ENCODE data around the gene BEGAIN. TPM values are rescaled to one million over a fixed set of nuclear protein-coding genes. Genes with fewer than 3 reads are reported as not detected.

The BEGAIN gene
- total and polyA plus RNA-seq, 10 donors = 1.8 to 10.0 (median 5.6) TPM

- peaks cover 5 to 58% (median 31%) of the 10 kb centered on the region in 6 donors for H3K4me1 ChIP-seq
- peak overlapping the region in 4 of 8 donors; percentile 28 to 79 (median 43) for H3K27ac ChIP-seq
- TF ChIP-seq POLR2AphosphoS5 (IDR thresholded peaks at IDR 0.05) (no peak), POLR2A (IDR thresholded peaks at IDR 0.05) (no peak), CTCF (IDR thresholded peaks at IDR 0.05 in 8 of 11, conservative IDR thresholded peaks at IDR 0.05 in 3 of 11) (no peak)
- no peak for DNase-seq
- WGBS, 5 donors = 70 to 95% (median 79%) methylated on average over 2 to 4 of the region's 4 CpGs
- no peaks in the 10 kb centered on the region for H3K9me3 ChIP-seq
- peaks cover 0 to 70% (median 40%) of the 10 kb centered on the region in 7 donors for H3K27me3 ChIP-seq (replicated peaks in 1 of 7)
- no peaks in the 10 kb centered on the region for H3K36me3 ChIP-seq
- H3K4me3 ChIP-seq = peak overlapping the region in 4 of 8 donors; percentile 39 to 75 (median 50)
- intact Hi-C loops (cut with DNase I; ENCODE audit: low total_unique reads) = no loop called here
Observed at GRCh38 chr14:100566586-100566985, 20.6 kb downstream of the BEGAIN start.

- H3K4me3 ChIP-seq = no peak overlapping the region
- H3K36me3 ChIP-seq = no peaks in the 10 kb centered on the region
- TF ChIP-seq CTCF (IDR thresholded peaks at IDR 0.05 in 8 of 11, conservative IDR thresholded peaks at IDR 0.05 in 3 of 11) = no peak
- H3K27ac ChIP-seq = no peak overlapping the region
- WGBS, 5 donors = 90 to 96% (median 91%) methylated on average over 8 to 11 of the region's 11 CpGs
- H3K9me3 ChIP-seq = no peaks in the 10 kb centered on the region
- peaks cover 0 to 66% (median 38%) of the 10 kb centered on the region in 7 donors for H3K27me3 ChIP-seq (replicated peaks in 1 of 7)
- intact Hi-C loops (cut with DNase I; ENCODE audit: low total_unique reads) = no loop called here
- peaks cover 5 to 53% (median 29%) of the 10 kb centered on the region in 6 donors for H3K4me1 ChIP-seq
- DNase-seq = no peak
Observed at GRCh38 chr14:100566119-100566518, 21.1 kb downstream of the BEGAIN start.

- TF ChIP-seq CTCF (IDR thresholded peaks at IDR 0.05 in 8 of 11, conservative IDR thresholded peaks at IDR 0.05 in 3 of 11) (no peak), POLR2AphosphoS5 (IDR thresholded peaks at IDR 0.05) (no peak), POLR2A (IDR thresholded peaks at IDR 0.05) (no peak)
- WGBS, 5 donors = 75 to 100% (median 95%) methylated on average over 1 to 3 of the region's 3 CpGs
Observed at GRCh38 chr14:100565650-100566049, 21.6 kb downstream of the BEGAIN start.

GRCh38 chr14:100564512-100564911 is 22.7 kb downstream of the BEGAIN start:
- Histone ChIP-seq H3K27me3 (replicated peaks in 1 of 7) (peaks cover 0 to 49% (median 36%) of the 10 kb centered on the region in 7 donors), H3K27ac (no peak overlapping the region), H3K4me3 (no peak overlapping the region), H3K9me3 (no peaks in the 10 kb centered on the region), H3K36me3 (no peaks in the 10 kb centered on the region), H3K4me1 (peaks cover 5 to 37% (median 26%) of the 10 kb centered on the region in 6 donors)
- WGBS, 5 donors = 67 to 76% (median 73%) methylated on average over 6 of the region's 6 CpGs
- intact Hi-C loops (cut with DNase I; ENCODE audit: low total_unique reads) = no loop called here
- no peak for DNase-seq
- TF ChIP-seq POLR2AphosphoS5 (IDR thresholded peaks at IDR 0.05) (no peak), POLR2A (IDR thresholded peaks at IDR 0.05) (no peak)

More at GRCh38 chr14:100565650-100566049, 21.6 kb downstream of the BEGAIN start:
- Histone ChIP-seq H3K27ac (no peak overlapping the region), H3K36me3 (no peaks in the 10 kb centered on the region), H3K9me3 (no peaks in the 10 kb centered on the region), H3K4me3 (no peak overlapping the region), H3K27me3 (replicated peaks in 1 of 7) (peaks cover 0 to 61% (median 36%) of the 10 kb centered on the region in 7 donors), H3K4me1 (peaks cover 5 to 49% (median 29%) of the 10 kb centered on the region in 6 donors)
- intact Hi-C loops (cut with DNase I; ENCODE audit: low total_unique reads) = no loop called here
- DNase-seq = no peak

Data from spleen (tissue), 11 donors.